Upper lobe of right lung (tissue), 1 donor: ENCODE results near the gene POU2F3. TPM values are rescaled to one million over a fixed set of nuclear protein-coding genes. Genes with fewer than 3 reads are reported as not detected.

Experiments used
- ATAC-seq: fragments of 200-7000 bp; cut with Tn5 transposase; one replicate; pipeline ENCODE4 v1.9.1; 2020; ENCODE audit warnings: mild to moderate bottlenecking, moderate library complexity
- DNase-seq: peaks from one replicate; pipeline ENCODE4 v3.0.0-alpha.2; 2020
- H3K27ac ChIP-seq: fragments of 200-600 bp; one replicate; pipeline ENCODE4 v1.8.0; 2022
- H3K27me3 ChIP-seq: fragments of 200-600 bp; one replicate; pipeline ENCODE4 v1.8.0; 2022; ENCODE audit warnings: mild to moderate bottlenecking
- H3K36me3 ChIP-seq: fragments of 200-600 bp; one replicate; pipeline ENCODE4 v1.8.0; 2022
- H3K4me1 ChIP-seq: fragments of 200-600 bp; one replicate; pipeline ENCODE4 v1.8.0; 2022
- H3K4me3 ChIP-seq: fragments of 200-600 bp; one replicate; pipeline ENCODE4 v1.8.0; 2022; ENCODE audit warnings: mild to moderate bottlenecking
- H3K9me3 ChIP-seq: fragments of 200-600 bp; one replicate; pipeline ENCODE4 v1.8.0; 2022
- CTCF ChIP-seq: fragments of 200-600 bp; IDR thresholded peaks from one replicate; pipeline ENCODE4 v1.8.0; 2022; ENCODE audit warnings: antibody characterized with exemption
- intact Hi-C: fragments of 100-400 bp; cut with DNase I; formaldehyde crosslinking; loops from one replicate; pipeline ENCODE4 v1.11.0; 2022
- total RNA-seq: library from RNA; stranded (reverse); fragmentation: NEBNext Ultra II Directional; extraction: Animal tissue kit (Norgen Biotek cat#: 25700); gene quantifications from one replicate; pipeline ENCODE4 v1.2.1, GENCODE V29; 2021
- donor health status: DM: no; HTN: yes; CAD: no; lungs with severe emphysema.

The POU2F3 gene
- total RNA-seq, 1 donor from 2014 or later, result 3.0 TPM

GRCh38 chr11:120215634-120216033 is 24.3 kb upstream of the POU2F3 start:
- no peak overlapping the region for H3K4me3 ChIP-seq
- DNase-seq (no peak), ATAC-seq (no peak)
- H3K4me1 ChIP-seq, result peaks cover 6% of the 10 kb centered on the region
- H3K9me3 ChIP-seq, result no peaks in the 10 kb centered on the region
- TF ChIP-seq CTCF, result no peak
- H3K36me3 ChIP-seq, result no peaks in the 10 kb centered on the region
- intact Hi-C loops, result no loop called here
- no peak overlapping the region for H3K27ac ChIP-seq
- no peaks in the 10 kb centered on the region for H3K27me3 ChIP-seq

GRCh38 chr11:120216426-120217102 is 23.4 kb upstream of the POU2F3 start:
- Histone ChIP-seq H3K9me3 (no peaks in the 10 kb centered on the region), H3K27me3 (no peaks in the 10 kb centered on the region), H3K4me1 (peaks cover 3% of the 10 kb centered on the region), H3K4me3 (no peak overlapping the region), H3K36me3 (no peaks in the 10 kb centered on the region), H3K27ac (no peak overlapping the region)
- no peak for TF ChIP-seq CTCF
- DNase-seq (no peak), ATAC-seq (no peak)
- intact Hi-C loops, result no loop called here

GRCh38 chr11:120217526-120217925 is 22.4 kb upstream of the POU2F3 start:
- no peak overlapping the region for H3K27ac ChIP-seq
- no peaks in the 10 kb centered on the region for H3K27me3 ChIP-seq
- DNase-seq (no peak), ATAC-seq (no peak)
- H3K9me3 ChIP-seq, result no peaks in the 10 kb centered on the region
- no peak overlapping the region for H3K4me3 ChIP-seq
- no peaks in the 10 kb centered on the region for H3K36me3 ChIP-seq
- H3K4me1 ChIP-seq, result no peaks in the 10 kb centered on the region
- TF ChIP-seq CTCF, result no peak
- intact Hi-C loops, result no loop called here

- Histone ChIP-seq H3K4me3 (no peak overlapping the region), H3K27ac (no peak overlapping the region), H3K36me3 (no peaks in the 10 kb centered on the region), H3K9me3 (no peaks in the 10 kb centered on the region), H3K4me1 (no peaks in the 10 kb centered on the region), H3K27me3 (no peaks in the 10 kb centered on the region)
- ATAC-seq (no peak), DNase-seq (no peak)
- intact Hi-C loops, result no loop called here
- no peak for TF ChIP-seq CTCF
Measured at GRCh38 chr11:120217941-120218694, 21.8 kb upstream of the POU2F3 start.

GRCh38 chr11:120218695-120219033 is 21.3 kb upstream of the POU2F3 start:
- H3K27ac ChIP-seq, result no peak overlapping the region
- DNase-seq (no peak), ATAC-seq (no peak)
- no peaks in the 10 kb centered on the region for H3K4me1 ChIP-seq
- H3K36me3 ChIP-seq, result no peaks in the 10 kb centered on the region
- no peak for TF ChIP-seq CTCF
- no peaks in the 10 kb centered on the region for H3K27me3 ChIP-seq
- intact Hi-C loops, result no loop called here
- H3K4me3 ChIP-seq, result no peak overlapping the region
- no peaks in the 10 kb centered on the region for H3K9me3 ChIP-seq
